ENCODE results near the gene UBTD2.
"Not testable (repeated sequence)": the region's sequence is repeated elsewhere in the genome, so short reads cannot be mapped to it uniquely, and the experiment has no call there.

UBTD2 gene

DNA sequence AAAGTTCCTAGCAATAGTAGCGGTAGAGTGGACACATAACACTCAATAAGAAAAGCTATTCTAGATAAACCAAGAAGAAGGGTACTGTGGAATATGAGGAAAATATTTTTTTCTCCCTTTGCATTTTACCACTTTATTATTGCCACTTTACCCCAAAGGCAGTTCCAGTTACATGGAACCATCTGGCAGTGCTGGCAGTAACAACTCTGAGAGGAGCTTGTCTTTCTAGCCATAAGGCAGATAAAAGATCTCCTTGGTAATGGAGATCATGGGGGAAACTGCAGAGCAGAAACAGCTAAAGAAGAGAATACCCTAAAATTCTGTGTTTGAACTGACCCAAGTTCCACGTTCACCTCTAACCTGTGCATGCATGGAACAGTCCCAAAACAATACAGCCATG lies 38.5 kb downstream of the UBTD2 start:
- no peak for FAIRE-seq

- FAIRE-seq, result no peak
Measured at GRCh38 chr5:172243302-172243701, 40.3 kb downstream of the UBTD2 start.

DNA sequence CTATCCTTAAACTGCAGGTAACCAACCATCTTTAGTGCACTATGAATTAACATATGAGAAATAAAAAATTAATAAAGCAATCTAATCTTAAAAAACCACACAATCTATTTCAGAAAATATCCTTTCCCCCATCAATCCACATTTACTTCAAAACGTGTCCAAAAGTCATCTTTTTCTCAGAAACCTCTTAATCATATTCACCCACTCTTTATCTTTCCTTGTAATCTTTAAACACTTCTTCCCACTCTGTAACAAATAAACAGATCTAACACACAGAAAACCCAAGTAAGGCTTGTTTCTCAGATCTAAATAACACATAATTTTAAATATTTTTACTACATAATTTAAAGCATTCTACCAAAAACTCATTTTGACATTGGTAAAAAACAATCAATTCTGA lies 45.2 kb downstream of the UBTD2 start:
- FAIRE-seq, result no peak

- FAIRE-seq, result no peak
Measured at GRCh38 chr5:172235827-172236736, 47.5 kb downstream of the UBTD2 start.

DNA sequence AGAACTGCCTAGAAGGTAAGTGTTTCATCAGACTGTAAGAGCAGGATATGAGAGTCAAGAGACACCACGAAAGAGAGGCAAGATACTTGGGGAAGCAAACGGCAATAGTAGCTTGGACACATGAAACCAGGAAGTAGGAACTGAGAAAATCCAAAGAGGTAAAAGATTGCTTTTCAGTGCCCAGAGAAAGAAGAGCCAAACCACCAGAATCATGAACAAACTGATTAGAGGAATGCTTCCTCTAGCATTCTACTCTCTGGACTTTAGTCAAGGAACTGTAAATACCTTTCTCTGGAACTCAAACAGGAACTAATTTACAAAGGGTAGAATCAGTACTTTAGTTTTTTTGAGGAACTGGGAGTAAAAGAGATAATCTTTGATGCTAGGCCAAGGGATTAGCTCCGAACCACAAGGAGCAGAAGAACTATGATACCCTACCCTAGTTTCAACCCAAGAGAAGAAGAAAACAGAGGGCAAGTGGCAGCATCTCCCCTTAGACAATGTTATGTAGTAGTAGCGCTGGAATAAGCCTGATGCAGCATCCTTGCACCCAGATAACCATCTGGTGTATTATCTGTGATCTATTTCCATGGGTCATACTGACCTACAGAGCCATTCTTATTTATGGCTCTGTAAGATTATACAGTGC lies 48.3 kb downstream of the UBTD2 start:
- FAIRE-seq, result no peak

GRCh38 chr5:172234031-172234430 lies 49.5 kb downstream of the UBTD2 start:
- no peak for FAIRE-seq

DNA sequence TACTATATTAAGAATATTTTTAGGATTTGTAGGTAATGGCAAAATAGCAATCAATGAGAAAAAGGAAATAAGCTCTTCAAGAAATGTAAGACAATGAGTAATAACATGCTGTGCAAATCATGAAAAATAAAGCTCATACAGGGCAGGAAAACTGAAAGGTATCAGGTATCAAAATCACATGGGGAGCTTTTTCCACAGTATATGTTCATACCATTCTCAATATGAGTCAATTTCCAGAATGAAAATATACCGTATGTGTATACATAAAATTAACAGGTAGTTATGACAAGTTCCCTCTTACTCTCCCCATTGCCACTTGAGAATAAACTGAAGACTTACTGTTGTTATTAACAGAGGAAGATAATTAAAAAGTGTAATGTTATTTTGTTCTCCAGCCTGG lies 53.7 kb downstream of the UBTD2 start:
- FAIRE-seq, result no peak

GRCh38 chr5:172224996-172225395 lies 58.6 kb downstream of the UBTD2 start:
- FAIRE-seq, result no peak

DNA sequence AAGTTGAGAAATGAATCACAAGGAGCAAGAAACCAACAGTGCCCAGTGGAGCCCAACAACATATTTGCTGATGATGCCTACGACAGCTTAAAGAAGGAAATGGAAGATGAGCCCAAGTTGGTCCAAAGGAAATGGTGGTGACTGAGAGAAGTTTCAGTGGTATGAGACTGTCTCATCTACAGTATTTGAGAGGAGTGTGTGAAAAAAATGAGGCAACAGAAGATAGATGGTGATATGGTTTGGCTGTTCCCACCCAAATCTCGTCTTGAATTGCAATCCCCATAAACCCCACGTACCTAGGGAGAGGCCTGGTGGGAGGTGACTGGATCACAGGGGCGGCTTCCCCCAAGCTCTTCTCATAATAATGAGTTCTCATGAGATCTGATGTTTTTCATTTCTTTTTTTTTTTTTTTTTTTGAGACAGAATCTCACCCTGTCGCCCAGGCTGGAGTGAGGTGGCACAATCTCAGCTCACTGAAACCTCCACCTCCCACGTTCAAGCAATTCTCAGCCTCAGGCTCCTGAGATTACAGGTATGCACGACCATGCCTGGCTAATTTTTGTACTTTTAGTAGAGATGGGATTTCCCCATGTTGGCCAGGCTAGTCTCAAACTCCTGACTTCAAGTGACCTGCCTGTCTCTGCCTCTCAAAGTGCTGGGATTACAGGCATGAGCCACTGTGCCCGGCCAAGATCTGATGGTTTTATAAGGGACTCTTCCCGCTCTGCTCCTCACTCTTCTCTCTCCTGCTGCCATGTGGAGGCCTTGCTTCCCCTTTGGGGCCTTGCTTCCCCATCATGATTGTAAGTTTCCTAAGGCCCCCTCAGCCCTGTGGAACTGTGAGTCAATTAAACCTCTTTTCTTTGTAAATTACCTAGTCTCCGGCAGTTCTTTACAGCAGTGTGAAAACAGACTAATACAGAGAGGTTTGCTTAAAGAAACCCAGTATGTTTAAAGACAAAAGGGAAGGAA lies 59.4 kb downstream of the UBTD2 start:
- FAIRE-seq, result no peak

GRCh38 chr5:172219296-172219695 lies 64.3 kb downstream of the UBTD2 start:
- FAIRE-seq, result no peak

GRCh38 chr5:172216345-172216744 lies 67.2 kb downstream of the UBTD2 start:
- no peak for FAIRE-seq

GRCh38 chr5:172213126-172213525 lies 70.4 kb downstream of the UBTD2 start:
- no peak for FAIRE-seq

GRCh38 chr5:172211676-172212075 lies 71.9 kb downstream of the UBTD2 start:
- no peak for FAIRE-seq

DNA sequence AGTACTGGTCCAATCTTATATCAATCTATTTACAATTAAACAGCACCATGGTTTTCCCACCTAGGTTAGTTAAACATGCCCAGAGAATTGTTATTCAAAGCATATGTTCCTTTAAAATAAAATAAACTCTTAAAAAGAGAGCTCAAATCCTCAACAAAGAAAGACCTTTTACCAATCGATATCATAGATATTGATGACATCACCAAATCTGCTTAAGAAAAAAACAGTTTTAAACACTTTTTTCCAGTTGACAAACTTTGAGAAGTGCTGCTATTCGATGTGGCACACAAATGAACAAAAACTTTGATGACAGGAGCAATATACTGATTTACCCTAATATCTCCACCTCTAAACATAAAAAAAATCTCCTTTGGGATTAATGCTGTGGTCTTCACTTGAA lies 73.8 kb downstream of the UBTD2 start:
- no peak for FAIRE-seq

GRCh38 chr5:172207511-172207910 lies 76.1 kb downstream of the UBTD2 start:
- no peak for FAIRE-seq

DNA sequence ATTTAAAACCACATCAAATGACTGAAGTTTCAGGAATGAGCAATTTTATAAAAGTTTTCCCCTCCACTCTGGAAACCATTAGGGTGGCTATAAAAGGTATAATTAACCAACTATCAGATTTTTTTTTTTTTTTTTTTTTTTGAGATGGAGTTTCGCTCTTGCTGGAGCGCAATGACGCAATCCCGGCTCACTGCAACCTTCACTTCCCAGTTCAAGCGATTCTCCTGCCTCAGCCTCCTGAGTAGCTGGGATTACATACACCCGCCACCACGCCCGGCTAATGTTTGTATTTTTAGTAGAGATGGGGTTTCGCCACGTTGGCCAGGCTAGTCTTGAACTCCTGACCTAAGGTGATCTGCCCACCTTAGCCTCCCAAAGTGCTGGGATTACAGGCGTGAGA lies 77.6 kb downstream of the UBTD2 start:
- FAIRE-seq, result not testable (repeated sequence)

- no peak for FAIRE-seq
Measured at GRCh38 chr5:172200476-172200875, 83.1 kb downstream of the UBTD2 start.

- no peak for FAIRE-seq
Measured at GRCh38 chr5:172199446-172199845, 84.1 kb downstream of the UBTD2 start.

- FAIRE-seq, result not testable (repeated sequence)
Measured at GRCh38 chr5:172197775-172198174, 85.8 kb downstream of the UBTD2 start.

DNA sequence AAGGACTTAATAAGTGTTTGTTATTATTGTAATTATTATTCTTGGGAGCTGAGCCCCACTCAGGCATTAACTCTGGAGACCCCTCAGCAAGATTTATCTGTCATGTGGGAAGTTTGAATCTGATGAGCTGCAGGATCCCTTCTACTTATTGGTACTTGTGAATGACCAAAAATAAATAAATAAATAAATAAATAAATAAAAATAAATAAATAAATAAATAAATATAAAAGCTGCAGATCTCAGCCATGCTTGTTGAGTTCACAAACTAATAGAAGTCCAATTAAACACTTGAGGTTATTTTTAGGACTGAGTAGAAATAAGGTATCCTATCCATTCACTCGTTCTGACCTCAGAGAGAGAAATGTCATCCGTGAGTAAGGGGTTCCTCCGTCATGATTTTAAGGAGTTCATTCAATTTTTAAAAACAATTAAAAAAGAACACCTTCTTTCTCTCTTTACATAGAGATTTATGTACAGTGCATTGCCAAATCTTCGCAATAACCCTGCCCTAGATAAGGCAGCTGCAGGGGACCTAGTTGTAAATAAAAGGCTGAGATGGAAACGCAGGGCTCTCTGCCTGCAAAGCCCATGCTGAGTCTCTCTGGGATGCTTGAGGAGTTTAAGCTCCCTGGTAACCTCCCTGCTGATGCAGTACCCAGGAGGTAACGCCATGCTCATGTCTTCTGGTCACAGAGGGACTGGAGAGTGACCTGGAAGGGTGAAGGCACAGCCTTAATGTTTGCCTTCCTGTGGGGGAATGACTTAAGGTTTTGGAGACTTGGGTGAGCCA lies 88.4 kb downstream of the UBTD2 start:
- FAIRE-seq, result no peak

DNA sequence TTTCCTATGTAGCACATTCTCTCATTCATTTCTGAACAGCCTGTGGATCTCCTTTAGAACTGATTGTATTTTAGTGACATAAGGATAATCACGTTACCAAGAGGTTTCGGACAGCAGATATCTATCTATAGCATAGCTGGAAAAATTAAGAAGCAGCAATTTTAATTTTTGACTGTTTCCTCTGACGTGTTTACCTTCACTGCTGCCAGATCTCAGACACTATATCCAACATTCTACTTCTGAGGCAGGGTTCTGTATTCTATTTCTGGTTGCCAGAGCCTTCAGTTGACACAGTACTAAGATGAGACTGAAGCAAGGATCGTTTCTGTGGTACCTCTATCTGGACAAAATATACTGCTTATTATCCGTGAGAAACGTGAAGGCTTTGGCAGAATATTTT lies 89.7 kb downstream of the UBTD2 start, which contains the start of gene EFCAB9:
Gene EFCAB9, plus strand, starts transcription at position 301 of the 400 bp plus-strand sequence. Its CDS starts 1 bp downstream, at position 302.
- FAIRE-seq, result no peak

- no peak for FAIRE-seq
Measured at GRCh38 chr5:172189693-172190296, 93.8 kb downstream of the UBTD2 start.
